ENCODE measurements around the gene MLYCD.

Gene MLYCD

DNA sequence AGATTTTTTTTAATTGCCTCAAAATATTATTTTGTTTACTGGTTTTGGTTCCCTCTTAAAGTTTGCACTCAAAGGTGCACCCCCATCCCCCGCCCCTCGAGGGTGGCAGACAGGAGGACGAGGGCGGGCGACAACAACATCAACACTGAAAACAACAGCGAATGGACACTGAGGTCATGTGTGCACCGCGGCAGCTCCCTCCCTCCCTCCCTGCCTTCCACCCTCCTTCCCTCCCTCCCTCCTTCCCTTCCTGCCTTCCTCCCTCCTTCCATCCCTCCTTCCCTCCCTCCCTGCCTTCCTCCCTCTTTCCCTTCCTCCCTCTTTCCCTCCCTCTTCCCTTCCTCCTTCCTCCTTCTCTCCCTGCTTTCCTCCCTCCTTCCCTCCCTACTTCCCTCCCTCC, 52.6 kb downstream of the MLYCD start:
- POLR2A ChIA-PET: no interaction called here
- TF ChIP-seq CTCF (IDR thresholded peaks at IDR 0.05; ENCODE audit: control extremely low read depth, extremely low read depth, low read depth, missing control alignments): no peak
- CTCF ChIA-PET: no interaction called here
- no peak for DNase-seq (ENCODE audit: extremely low spot score)

- no peak for TF ChIP-seq CTCF (IDR thresholded peaks at IDR 0.05; ENCODE audit: control extremely low read depth, extremely low read depth, low read depth, missing control alignments)
- ChIA-PET CTCF (interaction anchor here (2.1 to 2.2 kb wide), 2 partner anchors 26 to 234 kb away, joined by 7 to 14 read pairs; partner anchors contain the start of gene TAF1C), POLR2A (no interaction called here)
- DNase-seq (ENCODE audit: extremely low spot score): no peak
These were observed 53.6 kb downstream of the MLYCD start for GRCh38 chr16:83952587-83952939.

DNA sequence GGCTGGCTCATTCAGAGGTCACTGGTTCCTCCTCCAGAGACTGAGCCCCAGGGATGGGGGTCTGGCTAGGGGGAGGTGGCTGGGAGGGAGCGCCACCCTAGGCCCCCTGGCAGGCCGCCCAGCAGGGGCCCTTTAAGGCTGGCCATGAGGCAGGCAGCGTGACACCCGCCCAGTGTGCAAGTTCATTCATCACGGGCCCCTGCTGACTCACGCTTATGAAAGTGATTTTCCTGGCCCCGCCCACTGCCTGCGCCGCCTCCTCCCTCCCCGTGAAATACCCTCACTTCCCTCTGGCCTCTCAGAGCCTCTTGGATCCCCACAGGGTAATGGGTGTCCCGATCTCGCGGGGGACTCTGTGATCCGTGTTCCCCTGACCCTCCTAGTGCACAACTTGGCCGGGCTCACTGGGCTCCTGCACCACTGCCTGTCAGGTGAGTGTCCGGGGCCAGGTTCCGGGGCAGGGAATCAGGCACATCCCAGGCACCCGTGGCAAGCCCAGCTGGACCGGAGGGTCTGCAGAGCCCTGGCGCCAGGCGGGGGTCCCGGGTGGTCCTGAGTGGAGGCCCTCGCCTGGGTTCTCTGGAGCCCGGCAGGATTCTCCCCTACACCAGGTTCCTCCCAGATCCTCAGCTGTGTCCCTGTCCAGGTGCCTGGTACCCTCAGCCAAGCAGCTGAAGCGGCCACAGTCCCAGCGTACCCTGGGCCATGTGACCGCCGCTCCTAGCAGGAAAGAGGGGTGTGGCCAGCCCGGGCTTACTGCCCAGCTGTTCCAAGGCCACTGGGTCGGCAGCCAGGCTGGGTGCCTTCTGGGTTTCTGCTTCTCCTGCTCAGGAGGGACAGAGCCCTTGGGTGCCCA, 54.3 kb downstream of the MLYCD start, which contains the start of gene OSGIN1:
Gene OSGIN1 (plus strand): TSS at position 301 of the 856 bp plus-strand sequence. CDS start 4,432 bp downstream, outside the sequence.
- DNase-seq (ENCODE audit: extremely low spot score): peak; percentile 88
- TF ChIP-seq CTCF (IDR thresholded peaks at IDR 0.05; ENCODE audit: control extremely low read depth, extremely low read depth, low read depth, missing control alignments): no peak
- POLR2A ChIA-PET: interaction anchor here (0.6 kb wide), 1 partner anchor 857 kb away, joined by 3 read pairs; no protein-coding TSS in a partner anchor
- CTCF ChIA-PET: interaction anchor here (0.7 to 5.2 kb wide), 15 partner anchors 13 to 553 kb away, joined by 3 to 32 read pairs (median 4); partner anchors contain the start of genes SLC38A8 and TAF1C

DNA sequence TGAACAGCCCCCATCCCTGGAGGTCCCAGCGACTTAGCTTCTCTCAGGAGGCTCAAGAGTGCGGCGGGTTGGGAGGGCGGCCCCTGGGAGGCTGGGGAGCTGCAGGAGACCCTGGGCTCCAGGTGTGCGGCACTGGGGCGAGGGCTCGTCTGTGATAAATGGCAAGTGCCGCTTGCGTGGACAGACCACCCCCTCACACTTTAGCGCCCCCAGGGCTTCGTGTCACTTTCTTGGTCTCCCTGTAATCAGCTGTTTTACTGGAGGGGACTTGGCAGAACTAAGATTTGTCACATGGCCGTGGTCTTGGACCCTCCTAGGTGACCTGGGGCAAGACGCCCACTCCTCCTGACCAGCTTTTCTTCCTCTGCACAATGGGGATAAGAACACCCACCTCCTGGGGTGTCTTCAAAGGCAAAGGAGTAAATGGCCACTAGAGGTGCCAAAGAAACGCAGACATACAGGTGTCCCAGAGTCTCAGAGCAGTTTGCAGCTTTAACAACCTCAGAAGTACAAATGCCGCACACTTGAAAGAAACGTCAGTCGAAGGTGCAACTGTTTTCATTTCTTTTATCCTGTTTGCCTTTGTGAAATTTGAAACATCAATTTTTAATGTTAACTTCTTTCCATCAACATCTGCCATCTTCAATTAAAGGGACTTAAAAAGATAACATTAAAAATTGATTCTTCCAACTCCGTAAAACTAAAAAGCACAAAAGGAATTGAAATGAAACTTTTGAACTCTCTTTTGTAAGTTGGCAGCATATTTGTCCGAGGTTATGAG, 55.1 kb downstream of the MLYCD start:
- ChIA-PET POLR2A (interaction anchor here (0.6 kb wide), 1 partner anchor 857 kb away, joined by 3 read pairs; no protein-coding TSS in a partner anchor), CTCF (interaction anchor here (0.7 to 5.2 kb wide), 17 partner anchors 12 to 552 kb away, joined by 3 to 32 read pairs (median 4); partner anchors contain the start of genes SLC38A8 and TAF1C)
- TF ChIP-seq CTCF (IDR thresholded peaks at IDR 0.05; ENCODE audit: control extremely low read depth, extremely low read depth, low read depth, missing control alignments): peak; percentile 42

GRCh38 chr16:83954577-83955016, 55.7 kb downstream of the MLYCD start:
- TF ChIP-seq CTCF (IDR thresholded peaks at IDR 0.05; ENCODE audit: control extremely low read depth, extremely low read depth, low read depth, missing control alignments): no peak
- ChIA-PET POLR2A (no interaction called here), CTCF (interaction anchor here (1.1 to 5.2 kb wide), 10 partner anchors 19 to 552 kb away, joined by 3 to 32 read pairs (median 4); partner anchors contain the start of gene SLC38A8)
- DNase-seq (ENCODE audit: extremely low spot score): no peak

More for the DNA sequence above, 55.1 kb downstream of the MLYCD start:
- peak; percentile 70 for DNase-seq (ENCODE audit: extremely low spot score)

Data from GM10248 (cell line).